Liver (tissue), 3 donors: ENCODE data around the gene ARIH1.

Experiments
- GABPA ChIP-seq, 2 donors: IDR thresholded peaks in 1 of 2; conservative IDR thresholded peaks in 1 of 2; 2 replicates each; pipeline ENCODE4 v1.6.1; 2016; ENCODE audit warnings: antibody characterized with exemption in 2 of 2, mild to moderate bottlenecking in 1 of 2, moderate library complexity in 1 of 2
- HNF4G ChIP-seq: IDR thresholded peaks from 2 replicates; pipeline ENCODE4 v1.6.1; 2016; ENCODE audit warnings: antibody characterized with exemption
- JUND ChIP-seq, 2 donors: IDR thresholded peaks; 2 replicates each; pipeline ENCODE4 v1.6.1; 2016; ENCODE audit warnings: antibody characterized with exemption in 2 of 2
- NR2F2 ChIP-seq: IDR thresholded peaks from 2 replicates; pipeline ENCODE4 v1.6.1; 2016; ENCODE audit warnings: antibody characterized with exemption
- RXRA ChIP-seq, 2 donors: IDR thresholded peaks; 2 replicates each; pipeline ENCODE4 v1.6.1; 2017 to 2018; ENCODE audit warnings: antibody characterized with exemption in 2 of 2, mild to moderate bottlenecking in 1 of 2
- SP1 ChIP-seq: IDR thresholded peaks from 2 replicates; pipeline ENCODE4 v1.6.1; 2018; ENCODE audit warnings: antibody characterized with exemption, mild to moderate bottlenecking
- TAF1 ChIP-seq: conservative IDR thresholded peaks from 2 replicates; pipeline ENCODE4 v1.6.1; 2016; ENCODE audit warnings: antibody characterized with exemption, mild to moderate bottlenecking
- TF ChIP-seq, protein P1 (sequence below): fragments of 150-350 bp; IDR thresholded peaks from 2 replicates; pipeline ENCODE4 v1.5.1; 2017; ENCODE audit warnings: improper control_type of control experiment, low read depth, low read length; ENCODE audit not compliant: missing input control
- TF ChIP-seq, protein P2 (sequence below): IDR thresholded peaks from 2 replicates; pipeline ENCODE4 v1.6.1; 2016; ENCODE audit warnings: antibody characterized with exemption
- TF ChIP-seq, protein P3 (sequence below): IDR thresholded peaks from 2 replicates; pipeline ENCODE4 v1.6.1; 2016; ENCODE audit warnings: antibody characterized with exemption, mild to moderate bottlenecking
- TF ChIP-seq, protein P4 (sequence below): IDR thresholded peaks from 2 replicates; pipeline ENCODE4 v1.6.1; 2016; ENCODE audit warnings: antibody characterized with exemption
- donor health status: healthy.
- donor health status: healthy.

DNA sequence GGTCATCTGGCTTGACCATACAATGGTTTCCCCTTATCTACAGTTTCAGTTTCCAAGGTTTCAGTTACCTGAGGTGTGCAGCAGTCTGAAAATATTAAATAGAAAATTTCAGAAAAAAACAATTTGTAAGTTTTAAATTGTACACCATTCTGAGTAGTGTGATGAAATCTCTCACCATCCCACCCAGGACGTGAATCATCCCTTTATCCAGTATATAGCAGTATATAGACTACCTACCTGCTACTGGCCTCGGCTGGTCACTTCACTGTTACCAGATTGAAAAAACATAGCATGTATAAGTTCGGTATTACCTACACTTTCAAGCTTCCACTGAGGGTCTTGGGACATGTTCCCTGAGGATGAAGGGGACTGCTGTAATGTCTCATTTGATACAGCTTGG, 12.0 kb downstream of the ARIH1 start:
- TF ChIP-seq SP1 = no peak
- TF ChIP-seq, protein P1, sequence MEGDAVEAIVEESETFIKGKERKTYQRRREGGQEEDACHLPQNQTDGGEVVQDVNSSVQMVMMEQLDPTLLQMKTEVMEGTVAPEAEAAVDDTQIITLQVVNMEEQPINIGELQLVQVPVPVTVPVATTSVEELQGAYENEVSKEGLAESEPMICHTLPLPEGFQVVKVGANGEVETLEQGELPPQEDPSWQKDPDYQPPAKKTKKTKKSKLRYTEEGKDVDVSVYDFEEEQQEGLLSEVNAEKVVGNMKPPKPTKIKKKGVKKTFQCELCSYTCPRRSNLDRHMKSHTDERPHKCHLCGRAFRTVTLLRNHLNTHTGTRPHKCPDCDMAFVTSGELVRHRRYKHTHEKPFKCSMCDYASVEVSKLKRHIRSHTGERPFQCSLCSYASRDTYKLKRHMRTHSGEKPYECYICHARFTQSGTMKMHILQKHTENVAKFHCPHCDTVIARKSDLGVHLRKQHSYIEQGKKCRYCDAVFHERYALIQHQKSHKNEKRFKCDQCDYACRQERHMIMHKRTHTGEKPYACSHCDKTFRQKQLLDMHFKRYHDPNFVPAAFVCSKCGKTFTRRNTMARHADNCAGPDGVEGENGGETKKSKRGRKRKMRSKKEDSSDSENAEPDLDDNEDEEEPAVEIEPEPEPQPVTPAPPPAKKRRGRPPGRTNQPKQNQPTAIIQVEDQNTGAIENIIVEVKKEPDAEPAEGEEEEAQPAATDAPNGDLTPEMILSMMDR = no peak
- TF ChIP-seq, protein P2, sequence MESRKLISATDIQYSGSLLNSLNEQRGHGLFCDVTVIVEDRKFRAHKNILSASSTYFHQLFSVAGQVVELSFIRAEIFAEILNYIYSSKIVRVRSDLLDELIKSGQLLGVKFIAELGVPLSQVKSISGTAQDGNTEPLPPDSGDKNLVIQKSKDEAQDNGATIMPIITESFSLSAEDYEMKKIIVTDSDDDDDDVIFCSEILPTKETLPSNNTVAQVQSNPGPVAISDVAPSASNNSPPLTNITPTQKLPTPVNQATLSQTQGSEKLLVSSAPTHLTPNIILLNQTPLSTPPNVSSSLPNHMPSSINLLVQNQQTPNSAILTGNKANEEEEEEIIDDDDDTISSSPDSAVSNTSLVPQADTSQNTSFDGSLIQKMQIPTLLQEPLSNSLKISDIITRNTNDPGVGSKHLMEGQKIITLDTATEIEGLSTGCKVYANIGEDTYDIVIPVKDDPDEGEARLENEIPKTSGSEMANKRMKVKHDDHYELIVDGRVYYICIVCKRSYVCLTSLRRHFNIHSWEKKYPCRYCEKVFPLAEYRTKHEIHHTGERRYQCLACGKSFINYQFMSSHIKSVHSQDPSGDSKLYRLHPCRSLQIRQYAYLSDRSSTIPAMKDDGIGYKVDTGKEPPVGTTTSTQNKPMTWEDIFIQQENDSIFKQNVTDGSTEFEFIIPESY = no peak
- TF ChIP-seq, protein P3, sequence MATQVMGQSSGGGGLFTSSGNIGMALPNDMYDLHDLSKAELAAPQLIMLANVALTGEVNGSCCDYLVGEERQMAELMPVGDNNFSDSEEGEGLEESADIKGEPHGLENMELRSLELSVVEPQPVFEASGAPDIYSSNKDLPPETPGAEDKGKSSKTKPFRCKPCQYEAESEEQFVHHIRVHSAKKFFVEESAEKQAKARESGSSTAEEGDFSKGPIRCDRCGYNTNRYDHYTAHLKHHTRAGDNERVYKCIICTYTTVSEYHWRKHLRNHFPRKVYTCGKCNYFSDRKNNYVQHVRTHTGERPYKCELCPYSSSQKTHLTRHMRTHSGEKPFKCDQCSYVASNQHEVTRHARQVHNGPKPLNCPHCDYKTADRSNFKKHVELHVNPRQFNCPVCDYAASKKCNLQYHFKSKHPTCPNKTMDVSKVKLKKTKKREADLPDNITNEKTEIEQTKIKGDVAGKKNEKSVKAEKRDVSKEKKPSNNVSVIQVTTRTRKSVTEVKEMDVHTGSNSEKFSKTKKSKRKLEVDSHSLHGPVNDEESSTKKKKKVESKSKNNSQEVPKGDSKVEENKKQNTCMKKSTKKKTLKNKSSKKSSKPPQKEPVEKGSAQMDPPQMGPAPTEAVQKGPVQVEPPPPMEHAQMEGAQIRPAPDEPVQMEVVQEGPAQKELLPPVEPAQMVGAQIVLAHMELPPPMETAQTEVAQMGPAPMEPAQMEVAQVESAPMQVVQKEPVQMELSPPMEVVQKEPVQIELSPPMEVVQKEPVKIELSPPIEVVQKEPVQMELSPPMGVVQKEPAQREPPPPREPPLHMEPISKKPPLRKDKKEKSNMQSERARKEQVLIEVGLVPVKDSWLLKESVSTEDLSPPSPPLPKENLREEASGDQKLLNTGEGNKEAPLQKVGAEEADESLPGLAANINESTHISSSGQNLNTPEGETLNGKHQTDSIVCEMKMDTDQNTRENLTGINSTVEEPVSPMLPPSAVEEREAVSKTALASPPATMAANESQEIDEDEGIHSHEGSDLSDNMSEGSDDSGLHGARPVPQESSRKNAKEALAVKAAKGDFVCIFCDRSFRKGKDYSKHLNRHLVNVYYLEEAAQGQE = no peak
- TF ChIP-seq, protein P4, sequence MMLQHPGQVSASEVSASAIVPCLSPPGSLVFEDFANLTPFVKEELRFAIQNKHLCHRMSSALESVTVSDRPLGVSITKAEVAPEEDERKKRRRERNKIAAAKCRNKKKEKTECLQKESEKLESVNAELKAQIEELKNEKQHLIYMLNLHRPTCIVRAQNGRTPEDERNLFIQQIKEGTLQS = no peak
- TF ChIP-seq JUND (IDR thresholded peaks at IDR 0.05) = no peak
- no peak for TF ChIP-seq TAF1
- no peak for TF ChIP-seq RXRA (IDR thresholded peaks at IDR 0.05)
- no peak for TF ChIP-seq NR2F2
- no peak for TF ChIP-seq HNF4G
- no peak for TF ChIP-seq GABPA (IDR thresholded peaks at IDR 0.05 in 1 of 2, conservative IDR thresholded peaks at IDR 0.05 in 1 of 2)
